Measurements from ENCODE around the gene LRSAM1. TPM values are rescaled to one million over a fixed set of nuclear protein-coding genes. Genes with fewer than 3 reads are reported as not detected.

Gene LRSAM1
- total and polyA plus RNA-seq, 9 of the 15 experiments (the other 6 are each of a cell fraction or from before 2014, with no cell fraction given), result 0.07 to 16.2 (median 4.7) TPM

GRCh38 chr9:127539259-127539981 is 88.1 kb downstream of the LRSAM1 start (continued):
- TF ChIP-seq, protein P1, sequence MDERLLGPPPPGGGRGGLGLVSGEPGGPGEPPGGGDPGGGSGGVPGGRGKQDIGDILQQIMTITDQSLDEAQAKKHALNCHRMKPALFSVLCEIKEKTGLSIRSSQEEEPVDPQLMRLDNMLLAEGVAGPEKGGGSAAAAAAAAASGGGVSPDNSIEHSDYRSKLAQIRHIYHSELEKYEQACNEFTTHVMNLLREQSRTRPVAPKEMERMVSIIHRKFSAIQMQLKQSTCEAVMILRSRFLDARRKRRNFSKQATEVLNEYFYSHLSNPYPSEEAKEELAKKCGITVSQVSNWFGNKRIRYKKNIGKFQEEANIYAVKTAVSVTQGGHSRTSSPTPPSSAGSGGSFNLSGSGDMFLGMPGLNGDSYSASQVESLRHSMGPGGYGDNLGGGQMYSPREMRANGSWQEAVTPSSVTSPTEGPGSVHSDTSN (CRISPR knock-in tag; IDR thresholded peaks at IDR 0.05; ENCODE audit: low read depth), result no peak
- TF ChIP-seq, protein P1 (tag; conservative IDR thresholded peaks at IDR 0.05; ENCODE audit: low read depth), result no peak
- TF ChIP-seq TEAD2 (tag; IDR thresholded peaks at IDR 0.05) (no peak), ZNF644 (tag; IDR thresholded peaks at IDR 0.05; ENCODE audit: low read depth) (no peak), TCF7L2 (IDR thresholded peaks at IDR 0.05; ENCODE audit: low read depth, low read length) (no peak), ZBTB8A (IDR thresholded peaks at IDR 0.05; ENCODE audit: partially characterized antibody) (no peak), MIER1 (IDR thresholded peaks at IDR 0.05; ENCODE audit: low read depth) (no peak), TEAD4 (IDR thresholded peaks at IDR 0.05; ENCODE audit: low read length) (peak; percentile 64), TEAD4 (CRISPR knock-in tag; IDR thresholded peaks at IDR 0.05; ENCODE audit: borderline replicate concordance) (no peak), HSF4 (CRISPR knock-in tag; IDR thresholded peaks at IDR 0.05; ENCODE audit: borderline replicate concordance) (no peak), ZNF217 (CRISPR knock-in tag; IDR thresholded peaks at IDR 0.05) (no peak), ZNF175 (CRISPR knock-in tag; IDR thresholded peaks at IDR 0.05; ENCODE audit: low read depth) (no peak), COPS2 (conservative IDR thresholded peaks at IDR 0.05) (no peak)
- TF ChIP-seq, protein P2, sequence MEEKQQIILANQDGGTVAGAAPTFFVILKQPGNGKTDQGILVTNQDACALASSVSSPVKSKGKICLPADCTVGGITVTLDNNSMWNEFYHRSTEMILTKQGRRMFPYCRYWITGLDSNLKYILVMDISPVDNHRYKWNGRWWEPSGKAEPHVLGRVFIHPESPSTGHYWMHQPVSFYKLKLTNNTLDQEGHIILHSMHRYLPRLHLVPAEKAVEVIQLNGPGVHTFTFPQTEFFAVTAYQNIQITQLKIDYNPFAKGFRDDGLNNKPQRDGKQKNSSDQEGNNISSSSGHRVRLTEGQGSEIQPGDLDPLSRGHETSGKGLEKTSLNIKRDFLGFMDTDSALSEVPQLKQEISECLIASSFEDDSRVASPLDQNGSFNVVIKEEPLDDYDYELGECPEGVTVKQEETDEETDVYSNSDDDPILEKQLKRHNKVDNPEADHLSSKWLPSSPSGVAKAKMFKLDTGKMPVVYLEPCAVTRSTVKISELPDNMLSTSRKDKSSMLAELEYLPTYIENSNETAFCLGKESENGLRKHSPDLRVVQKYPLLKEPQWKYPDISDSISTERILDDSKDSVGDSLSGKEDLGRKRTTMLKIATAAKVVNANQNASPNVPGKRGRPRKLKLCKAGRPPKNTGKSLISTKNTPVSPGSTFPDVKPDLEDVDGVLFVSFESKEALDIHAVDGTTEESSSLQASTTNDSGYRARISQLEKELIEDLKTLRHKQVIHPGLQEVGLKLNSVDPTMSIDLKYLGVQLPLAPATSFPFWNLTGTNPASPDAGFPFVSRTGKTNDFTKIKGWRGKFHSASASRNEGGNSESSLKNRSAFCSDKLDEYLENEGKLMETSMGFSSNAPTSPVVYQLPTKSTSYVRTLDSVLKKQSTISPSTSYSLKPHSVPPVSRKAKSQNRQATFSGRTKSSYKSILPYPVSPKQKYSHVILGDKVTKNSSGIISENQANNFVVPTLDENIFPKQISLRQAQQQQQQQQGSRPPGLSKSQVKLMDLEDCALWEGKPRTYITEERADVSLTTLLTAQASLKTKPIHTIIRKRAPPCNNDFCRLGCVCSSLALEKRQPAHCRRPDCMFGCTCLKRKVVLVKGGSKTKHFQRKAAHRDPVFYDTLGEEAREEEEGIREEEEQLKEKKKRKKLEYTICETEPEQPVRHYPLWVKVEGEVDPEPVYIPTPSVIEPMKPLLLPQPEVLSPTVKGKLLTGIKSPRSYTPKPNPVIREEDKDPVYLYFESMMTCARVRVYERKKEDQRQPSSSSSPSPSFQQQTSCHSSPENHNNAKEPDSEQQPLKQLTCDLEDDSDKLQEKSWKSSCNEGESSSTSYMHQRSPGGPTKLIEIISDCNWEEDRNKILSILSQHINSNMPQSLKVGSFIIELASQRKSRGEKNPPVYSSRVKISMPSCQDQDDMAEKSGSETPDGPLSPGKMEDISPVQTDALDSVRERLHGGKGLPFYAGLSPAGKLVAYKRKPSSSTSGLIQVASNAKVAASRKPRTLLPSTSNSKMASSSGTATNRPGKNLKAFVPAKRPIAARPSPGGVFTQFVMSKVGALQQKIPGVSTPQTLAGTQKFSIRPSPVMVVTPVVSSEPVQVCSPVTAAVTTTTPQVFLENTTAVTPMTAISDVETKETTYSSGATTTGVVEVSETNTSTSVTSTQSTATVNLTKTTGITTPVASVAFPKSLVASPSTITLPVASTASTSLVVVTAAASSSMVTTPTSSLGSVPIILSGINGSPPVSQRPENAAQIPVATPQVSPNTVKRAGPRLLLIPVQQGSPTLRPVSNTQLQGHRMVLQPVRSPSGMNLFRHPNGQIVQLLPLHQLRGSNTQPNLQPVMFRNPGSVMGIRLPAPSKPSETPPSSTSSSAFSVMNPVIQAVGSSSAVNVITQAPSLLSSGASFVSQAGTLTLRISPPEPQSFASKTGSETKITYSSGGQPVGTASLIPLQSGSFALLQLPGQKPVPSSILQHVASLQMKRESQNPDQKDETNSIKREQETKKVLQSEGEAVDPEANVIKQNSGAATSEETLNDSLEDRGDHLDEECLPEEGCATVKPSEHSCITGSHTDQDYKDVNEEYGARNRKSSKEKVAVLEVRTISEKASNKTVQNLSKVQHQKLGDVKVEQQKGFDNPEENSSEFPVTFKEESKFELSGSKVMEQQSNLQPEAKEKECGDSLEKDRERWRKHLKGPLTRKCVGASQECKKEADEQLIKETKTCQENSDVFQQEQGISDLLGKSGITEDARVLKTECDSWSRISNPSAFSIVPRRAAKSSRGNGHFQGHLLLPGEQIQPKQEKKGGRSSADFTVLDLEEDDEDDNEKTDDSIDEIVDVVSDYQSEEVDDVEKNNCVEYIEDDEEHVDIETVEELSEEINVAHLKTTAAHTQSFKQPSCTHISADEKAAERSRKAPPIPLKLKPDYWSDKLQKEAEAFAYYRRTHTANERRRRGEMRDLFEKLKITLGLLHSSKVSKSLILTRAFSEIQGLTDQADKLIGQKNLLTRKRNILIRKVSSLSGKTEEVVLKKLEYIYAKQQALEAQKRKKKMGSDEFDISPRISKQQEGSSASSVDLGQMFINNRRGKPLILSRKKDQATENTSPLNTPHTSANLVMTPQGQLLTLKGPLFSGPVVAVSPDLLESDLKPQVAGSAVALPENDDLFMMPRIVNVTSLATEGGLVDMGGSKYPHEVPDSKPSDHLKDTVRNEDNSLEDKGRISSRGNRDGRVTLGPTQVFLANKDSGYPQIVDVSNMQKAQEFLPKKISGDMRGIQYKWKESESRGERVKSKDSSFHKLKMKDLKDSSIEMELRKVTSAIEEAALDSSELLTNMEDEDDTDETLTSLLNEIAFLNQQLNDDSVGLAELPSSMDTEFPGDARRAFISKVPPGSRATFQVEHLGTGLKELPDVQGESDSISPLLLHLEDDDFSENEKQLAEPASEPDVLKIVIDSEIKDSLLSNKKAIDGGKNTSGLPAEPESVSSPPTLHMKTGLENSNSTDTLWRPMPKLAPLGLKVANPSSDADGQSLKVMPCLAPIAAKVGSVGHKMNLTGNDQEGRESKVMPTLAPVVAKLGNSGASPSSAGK (IDR thresholded peaks at IDR 0.05), result no peak

All from K562 (cell line).